Measurements from ENCODE around the gene DNAJC16.

The DNAJC16 gene

DNA sequence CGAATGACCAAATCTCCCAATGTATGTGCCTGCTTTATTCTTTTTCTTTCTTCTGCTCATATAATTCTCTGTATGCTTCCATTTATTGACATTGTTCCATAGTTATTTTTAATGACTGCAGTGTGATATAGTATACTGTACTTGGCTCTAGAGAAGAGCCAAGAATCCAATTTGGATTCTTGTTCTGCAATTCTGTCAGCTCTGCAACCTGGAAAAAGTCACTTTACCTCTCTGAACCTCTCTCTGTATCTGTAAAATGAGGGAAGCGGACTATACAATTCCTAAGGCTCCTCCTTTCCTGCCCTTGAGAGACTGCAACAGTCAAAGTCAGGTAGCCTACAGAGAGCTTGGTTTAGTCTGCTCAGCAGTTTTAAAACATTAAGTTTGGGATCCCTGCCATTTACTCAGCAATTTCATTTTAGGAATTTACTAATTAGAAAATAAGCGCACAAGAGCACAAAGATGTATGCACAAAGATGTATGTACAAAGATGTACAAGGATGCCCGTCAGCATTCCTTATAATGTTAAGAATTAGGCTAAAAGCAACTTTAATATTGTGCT is 14.7 kb downstream of the DNAJC16 start:
- DNase-seq, result no peak

DNA sequence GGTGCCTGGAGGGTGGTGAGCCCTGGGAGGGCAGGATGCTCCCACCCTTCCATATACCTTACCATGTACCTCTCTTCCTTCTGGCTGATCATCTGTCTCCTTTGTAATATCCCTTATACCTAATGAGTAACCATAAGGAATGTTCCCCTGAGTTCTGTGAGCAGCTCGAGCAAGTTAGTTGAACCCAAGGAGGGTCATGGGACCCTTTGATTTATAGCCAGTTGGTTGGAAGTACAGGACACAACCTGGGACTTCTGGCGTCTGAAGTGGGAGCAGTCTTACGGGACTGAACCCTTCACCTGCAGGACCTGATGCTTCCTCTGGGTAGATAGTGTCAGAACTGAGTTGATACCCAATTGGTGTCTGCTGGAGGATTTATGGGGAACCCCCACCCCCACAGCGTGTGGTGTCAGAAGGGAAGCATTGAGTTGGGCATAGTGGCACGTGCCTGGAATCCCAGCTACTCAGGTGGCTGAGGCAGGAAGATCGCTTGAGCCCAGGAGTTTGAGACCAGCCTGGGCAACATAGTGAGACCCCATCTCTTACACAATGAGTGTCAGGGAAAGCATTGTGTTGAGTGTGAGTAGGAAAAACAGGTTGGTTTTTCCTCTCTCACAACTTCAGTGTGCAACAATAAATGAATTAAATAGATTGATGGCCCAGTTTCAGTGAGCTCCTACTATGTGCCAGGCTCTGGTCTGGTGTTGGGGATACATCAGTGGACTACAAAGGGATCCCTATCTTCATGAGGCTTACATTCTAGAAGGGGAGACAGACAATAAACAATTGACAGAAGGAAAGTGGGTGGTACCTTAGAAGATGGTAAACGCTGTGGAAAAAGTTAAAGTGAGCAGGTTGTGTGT is 16.0 kb downstream of the DNAJC16 start:
- DNase-seq, result no peak

DNA sequence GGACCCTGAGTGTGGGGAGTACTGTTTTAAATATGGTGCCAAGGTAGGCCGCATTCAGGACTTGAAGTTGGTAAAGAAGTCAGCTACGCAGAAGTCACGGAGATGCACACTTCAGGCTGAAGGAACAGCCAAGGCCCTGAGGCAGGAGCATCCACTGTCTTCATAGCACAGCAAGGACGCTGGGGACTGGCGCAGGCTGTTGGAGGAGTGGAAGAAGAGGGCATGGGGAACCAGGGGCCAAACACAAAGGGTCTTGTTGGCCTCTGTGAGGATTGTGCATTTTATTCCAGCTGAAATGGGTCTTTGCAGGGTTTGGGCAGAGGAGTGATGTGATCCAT is 16.6 kb downstream of the DNAJC16 start:
- no peak for DNase-seq

DNA sequence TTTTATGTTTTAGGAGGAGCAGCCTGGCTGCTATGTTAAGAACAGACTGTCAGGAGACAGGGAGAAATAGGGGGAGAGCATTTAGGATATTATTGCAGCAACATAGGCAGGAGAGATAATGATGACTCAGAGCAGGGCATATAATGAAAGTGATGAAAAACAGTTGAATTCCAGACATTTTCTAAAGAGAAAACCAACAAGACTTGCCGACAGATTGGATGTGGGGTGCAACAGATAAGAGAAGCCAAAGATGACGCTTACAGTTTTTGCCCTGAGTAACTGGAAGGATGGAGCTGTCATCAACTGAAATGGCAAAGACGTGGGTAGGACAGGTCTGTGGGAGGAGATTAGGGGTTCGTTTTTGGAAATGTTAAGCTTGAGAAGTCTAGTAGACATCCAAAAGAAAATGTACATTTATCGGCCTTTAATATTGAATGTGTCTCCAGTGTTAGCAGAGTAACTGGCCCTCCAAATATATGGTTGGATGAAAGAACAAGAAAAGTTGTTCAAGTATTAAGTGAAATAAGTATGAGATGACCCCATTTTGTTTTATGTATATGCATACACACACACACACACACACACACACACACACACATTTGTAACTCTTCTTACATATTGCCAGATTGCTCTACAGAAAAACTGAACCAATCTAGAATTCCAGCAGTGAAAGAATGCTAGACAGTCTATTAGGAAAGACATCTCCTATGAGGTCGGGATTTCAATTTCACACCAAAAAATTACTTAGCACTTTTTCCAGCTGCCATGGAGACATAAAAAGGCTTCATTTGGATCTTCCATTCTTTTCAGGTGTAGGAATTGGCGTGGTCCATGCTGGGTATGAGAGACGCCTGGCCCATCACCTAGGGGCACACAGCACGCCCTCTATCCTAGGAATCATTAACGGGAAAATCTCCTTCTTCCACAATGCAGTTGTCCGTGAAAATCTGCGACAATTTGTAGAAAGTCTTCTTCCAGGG is 17.2 kb downstream of the DNAJC16 start:
- DNase-seq, result no peak

DNA sequence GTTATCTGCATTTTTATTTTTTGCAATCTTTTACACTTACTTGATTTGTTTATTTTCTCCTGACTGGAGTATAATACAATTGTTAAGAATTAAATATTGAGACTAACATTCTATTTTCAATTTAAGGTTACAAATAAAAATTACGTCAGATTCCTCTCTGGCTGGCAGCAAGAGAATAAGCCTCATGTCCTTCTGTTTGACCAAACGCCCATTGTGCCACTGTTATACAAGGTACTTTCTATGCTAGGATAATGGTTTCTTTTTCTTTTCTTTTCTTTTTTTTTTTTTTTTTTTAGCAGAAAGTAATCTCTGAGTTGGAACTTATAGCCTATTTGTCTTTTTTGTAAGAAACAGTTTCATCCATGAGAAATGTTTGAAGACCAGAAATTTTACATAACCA is 20.0 kb downstream of the DNAJC16 start:
- DNase-seq, result no peak

DNA sequence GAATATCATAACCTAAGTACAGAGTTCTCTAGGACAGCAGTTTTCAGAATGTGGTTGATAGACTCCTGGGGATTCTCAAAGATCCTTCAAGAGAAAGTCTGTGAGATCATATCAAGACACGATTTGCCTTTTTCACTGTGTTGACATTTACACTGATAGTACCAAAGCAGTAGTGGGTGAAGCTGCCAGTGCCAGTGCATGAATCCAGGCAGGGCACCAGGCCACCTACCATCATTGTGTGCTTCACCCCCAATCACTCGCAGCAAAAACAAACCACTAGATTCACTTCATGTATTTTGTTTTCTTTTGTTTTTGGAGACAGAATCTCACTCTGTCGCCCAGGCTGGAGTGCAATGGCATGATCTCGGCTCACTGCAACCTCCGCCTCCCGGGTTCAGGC is 23.9 kb downstream of the DNAJC16 start:
- DNase-seq, result no peak

DNA sequence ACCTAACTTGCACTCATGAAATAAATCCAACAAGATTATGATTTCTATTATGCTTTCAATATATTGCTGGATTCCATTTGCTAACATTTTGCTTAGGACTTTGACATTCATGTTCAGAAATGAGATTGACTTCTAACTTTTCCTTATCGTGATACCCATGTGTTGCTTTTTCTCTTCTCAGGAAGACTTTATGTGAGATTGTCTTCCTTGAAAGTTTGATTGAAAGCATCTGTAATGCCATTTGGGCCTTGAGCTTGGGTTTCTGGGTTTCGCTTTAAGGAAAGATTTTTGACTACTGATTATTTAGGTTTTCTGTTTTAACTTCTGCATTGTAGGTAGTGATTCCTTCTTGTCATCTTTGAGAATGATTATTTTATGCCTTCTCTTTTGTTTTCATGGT is 30.4 kb downstream of the DNAJC16 start:
- no peak for DNase-seq

DNA sequence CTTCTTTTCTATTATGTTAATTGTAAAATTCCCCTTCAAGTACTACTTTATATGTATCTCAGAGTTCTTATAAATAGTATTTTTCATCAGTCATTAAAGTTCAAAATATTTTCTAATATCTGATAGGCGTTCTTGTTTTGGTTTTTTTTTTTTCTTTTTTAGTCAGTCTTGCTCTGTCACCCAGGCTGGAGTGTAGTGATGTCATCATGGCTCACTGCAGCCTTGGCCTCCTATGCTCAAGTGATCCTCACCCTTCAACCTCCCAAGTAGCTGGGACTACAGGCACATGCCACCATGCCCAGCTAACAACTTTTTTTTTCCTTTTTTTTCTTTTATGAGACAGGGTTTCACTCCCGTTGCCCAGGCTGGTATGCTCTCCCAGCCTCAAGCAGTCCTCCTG is 30.9 kb downstream of the DNAJC16 start:
- DNase-seq, result no peak

DNA sequence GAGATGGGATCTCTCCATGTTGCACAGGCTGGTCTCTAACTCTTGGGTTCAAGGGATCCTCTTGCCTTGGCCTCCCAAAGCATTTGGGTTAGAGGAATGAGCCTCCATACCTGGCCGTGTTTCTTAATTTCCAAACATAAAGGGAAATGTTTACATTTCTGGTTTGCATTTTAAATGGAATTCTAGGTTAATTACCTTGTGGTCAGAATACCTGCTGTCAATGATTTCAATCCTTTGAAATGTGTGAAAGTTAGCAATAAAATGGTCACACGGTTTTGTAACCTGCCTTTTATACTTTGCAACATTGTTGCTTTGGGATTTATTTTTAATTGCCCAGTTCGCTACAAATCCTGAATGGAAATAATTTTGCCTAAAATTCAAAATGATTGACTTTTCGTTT is 31.9 kb downstream of the DNAJC16 start:
- DNase-seq, result no peak

DNA sequence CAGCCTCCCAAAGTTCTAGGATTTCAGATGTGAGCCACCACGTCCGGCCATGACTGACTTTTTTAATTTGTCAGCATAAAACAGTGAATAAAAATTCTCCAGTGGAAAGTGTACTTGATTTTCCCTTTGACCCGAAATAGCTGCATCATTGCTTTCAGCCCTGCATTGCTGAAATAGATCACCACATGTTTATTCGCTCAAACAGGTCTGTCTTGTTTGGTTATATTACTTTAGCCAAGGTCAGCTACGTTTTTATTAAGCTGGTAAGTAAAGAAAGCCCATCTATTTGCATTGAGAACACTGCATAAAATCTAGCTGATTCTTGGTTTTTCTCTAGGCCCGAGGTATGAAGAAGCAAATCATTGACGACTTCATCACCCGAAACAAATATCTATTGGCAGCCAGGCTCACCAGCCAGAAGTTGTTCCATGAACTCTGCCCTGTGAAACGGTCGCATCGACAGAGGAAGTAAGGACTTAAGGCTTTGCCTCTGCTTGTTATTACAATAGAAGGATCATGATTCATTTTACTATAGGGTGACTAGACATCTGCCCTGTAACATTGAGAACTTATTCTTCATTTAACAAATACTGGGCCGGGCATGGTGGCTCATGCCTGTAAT is 32.7 kb downstream of the DNAJC16 start:
- no peak for DNase-seq

DNA sequence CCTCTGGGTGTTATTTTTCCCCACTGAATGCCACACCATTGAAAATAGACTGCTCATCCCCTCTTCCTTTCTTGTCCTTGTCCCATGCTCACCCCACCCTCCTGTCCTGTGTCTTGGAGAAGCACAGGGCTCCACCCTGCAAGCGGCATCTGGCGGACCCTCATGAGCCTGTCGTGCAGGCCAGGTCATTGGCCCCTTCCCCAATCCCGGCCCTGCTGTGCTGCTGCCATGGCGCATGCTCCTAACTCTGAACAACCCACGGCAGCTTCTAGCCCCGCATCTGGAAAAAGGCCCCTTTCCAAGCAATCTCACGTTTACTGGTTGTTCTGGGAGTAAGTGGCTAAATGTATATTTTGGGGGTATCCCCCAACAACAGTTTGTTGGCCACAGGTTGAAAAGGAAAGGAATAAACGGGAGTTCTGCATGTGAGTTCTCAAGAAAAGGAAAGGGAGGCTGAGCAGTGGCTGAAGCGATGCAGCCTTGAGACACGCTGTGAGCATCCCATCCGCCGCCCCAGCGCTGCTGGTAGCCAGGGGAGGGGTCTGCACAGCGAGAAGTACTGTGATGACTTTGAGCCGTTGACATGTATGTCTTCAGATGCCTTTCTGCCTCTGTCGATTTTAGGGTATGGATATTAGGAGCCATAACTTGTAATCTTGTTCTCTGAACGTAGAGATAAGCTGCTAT is 41.9 kb downstream of the DNAJC16 start:
- no peak for DNase-seq

DNA sequence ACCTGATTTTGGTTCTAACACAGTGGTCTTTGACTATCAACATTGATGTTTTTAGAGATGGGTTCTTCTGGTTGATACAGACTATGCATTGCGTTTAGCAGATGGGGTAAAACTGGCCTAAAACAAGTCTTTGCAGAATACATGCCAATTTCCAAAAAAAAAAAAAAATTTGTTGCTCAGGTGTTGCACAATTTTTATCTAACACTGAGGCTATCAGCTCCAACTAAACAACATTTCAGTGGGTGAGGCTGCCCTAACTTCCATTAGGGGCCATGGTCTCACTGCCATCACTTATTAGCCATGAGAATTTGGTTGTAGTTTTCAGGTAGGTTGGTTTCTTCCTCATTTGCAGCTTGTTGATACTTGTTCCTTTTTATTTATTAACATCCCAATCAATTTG is 44.2 kb downstream of the DNAJC16 start:
- no peak for DNase-seq

DNA sequence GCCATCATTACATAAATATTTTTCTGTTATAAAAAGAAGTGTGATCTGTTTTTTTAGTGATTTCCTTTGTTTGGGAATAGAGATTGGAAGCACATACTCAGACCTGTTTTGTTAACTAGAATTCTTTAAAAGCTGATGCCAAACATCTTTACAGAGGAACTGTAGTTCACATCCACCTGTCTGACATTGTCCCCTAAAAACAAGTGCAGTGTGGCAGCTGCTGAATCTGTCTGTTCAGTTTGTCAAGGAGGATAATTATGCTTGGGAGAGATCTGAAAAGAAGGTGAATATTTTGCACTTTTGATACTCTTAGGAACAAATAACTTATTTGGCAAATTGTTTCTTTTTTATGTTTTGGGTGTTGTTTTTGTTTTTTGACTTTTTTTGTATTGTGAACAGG is 44.6 kb downstream of the DNAJC16 start:
- DNase-seq, result no peak

DNA sequence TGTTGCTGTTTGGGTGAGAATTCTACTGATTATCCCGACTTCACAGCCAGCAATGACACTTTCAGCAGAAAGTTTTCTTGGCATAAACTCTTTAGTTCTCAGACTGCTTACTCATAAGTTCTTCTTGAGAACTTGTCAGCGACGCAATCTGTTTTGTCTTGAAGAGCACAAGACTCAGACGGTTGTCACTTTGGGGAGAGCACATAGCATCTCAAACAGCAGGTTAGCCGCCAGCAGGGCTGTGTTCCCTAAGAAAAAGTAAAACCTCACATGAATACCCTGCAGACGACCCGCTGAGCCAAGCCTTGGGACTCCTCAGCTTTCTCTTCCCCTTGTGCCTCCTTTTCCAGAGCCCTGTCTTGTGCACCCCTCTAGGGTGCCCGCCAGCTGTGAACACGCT is 46.8 kb downstream of the DNAJC16 start:
- DNase-seq, result no peak

DNA sequence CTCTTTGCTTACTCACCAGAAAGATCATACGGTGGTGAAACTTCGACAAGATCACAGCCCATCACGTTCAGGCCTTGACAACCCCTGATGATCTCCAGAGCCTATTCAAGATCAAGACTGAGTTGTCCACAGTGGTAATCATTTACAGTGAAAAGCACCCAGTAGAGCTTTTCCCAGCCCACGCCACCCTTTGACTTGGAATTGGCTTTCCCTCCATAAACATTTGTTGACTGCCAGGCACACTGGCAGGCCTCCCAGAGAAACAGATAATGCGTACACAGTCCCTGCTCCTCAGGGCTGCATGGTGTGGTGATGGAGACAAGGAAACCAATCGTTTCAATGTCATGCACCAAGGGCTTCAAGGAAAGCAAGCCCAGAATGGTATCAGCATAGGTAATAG is 48.1 kb downstream of the DNAJC16 start:
- DNase-seq, result no peak

DNA sequence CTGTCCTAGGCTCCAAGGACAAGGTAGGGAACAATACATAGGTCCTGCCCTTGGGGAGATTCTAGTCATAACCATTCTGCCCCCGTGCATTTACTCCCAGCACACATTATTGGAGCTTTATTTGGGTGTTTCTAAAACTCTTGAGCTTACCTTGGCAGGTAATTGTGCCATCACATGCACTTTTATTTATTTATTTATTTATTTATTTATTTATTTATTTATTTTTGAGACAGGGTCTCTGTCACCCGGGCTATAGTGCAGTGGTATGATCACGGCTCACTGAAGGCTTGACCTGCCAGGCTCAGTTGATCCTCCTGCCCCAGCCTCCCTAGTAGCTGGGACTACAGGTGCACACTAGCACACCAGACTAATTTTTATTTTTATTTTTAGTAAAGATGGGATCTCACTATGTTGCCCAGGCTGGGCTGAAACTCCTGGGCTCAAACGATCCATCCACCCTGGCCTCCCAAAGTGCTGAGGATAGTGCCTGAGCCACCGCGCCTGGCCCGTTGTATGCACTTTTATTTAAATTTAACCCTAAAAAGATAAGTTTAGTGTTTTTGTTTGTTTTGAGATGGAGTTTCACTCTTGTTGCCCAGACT is 49.0 kb downstream of the DNAJC16 start:
- no peak for DNase-seq

DNA sequence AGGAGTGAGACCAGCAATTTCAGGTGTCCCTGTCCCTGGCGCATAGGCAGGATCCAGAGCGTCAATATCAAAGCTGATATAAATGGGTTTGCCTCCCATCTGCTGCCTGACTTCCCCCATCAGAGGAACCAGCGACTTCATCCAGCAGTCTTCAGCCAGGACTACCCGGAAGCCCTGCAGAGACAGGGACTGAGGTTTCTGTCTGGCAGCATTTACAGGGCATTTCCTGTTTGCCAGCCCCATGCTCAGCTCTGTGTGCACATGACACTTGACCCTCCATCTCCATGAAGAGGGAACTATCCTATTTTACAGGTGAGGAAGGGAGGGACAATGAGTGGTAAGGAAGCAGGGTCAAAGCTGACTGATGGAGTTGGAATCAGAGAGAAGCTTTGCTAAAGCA is 51.0 kb downstream of the DNAJC16 start:
- DNase-seq, result no peak

DNA sequence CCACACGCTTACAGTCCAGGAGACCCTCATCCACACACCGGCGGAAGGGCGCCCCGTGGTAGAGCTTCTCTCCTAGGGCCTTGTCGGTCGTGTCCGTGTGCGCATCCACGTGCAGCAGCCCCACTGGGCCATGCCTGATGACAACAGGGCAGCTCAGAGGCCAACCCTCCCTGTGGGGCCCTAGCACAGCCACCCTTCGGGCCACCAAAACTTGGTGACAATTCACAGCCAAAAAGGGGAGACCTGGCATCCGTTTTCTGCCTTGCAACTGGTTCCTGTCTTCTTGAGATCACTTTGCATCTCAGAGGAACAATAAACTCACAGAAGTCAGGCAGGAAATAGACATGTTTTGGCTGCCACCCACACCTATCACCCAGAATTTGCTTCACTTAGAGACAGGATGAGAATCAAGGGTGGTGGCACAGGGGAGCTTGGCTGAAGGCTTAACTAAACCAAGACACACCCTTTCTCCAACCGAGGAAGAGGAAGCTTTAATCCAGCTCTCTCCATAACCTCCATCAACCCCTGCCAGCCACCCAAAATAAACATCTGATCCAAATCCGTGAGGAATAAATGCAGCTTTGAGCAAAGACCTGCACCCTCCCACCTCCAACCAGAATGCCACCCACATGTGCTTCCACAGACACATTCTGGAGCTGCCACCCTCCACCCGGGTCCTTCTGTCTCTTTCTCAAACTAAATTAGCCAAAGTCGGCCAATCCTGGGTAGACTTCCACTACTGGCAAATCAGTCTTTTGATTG is 52.5 kb downstream of the DNAJC16 start:
- DNase-seq, result no peak

DNA sequence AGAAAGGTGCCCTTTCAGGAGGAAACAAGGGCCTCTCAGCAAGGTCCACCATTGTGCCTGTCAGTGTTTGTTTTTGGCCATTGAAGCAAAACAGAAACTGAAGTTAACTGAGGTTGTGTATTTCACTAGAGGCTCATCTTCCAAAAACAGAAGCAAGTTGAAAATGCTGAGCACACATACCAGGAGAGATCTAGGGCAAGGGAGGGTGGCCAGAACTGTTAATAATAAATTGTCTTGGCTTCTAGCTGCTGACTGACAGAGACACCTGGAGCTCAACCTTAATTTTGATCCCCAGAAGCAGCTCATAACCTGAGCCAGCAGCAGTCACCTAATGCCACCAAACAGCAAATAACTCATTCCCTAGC is 53.0 kb downstream of the DNAJC16 start:
- no peak for DNase-seq

DNA sequence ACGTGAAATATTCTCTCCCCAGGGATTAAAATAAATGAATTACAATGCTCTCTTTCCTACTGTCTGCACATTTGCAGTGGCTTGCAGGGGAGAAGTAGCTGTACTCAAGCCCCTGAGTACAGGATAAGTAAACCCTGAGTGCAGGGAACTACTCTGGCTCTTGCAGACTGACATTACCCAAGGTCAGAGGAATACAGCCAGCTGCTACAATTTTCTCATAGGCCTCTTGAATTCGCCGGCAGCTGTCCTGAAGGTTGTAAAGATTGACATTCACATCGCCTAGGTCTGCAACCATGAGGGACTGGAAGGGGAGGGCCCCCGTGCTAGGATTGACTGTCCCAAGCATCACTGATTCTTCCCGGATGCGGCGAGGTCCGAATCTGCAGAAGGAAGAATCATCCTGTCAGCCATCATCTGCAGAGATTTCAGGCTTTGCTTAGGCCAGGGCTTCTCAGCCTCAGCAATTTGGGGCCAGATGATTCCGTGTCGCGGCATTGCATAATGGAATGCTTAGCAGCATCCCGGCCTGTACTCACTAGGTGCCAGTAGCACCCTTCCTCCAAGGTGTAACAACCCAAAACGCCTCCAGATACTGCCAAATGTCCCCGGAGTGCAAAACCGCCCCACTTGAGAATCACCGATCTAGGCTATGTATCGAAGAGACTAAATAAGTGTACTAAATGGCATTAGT is 56.5 kb downstream of the DNAJC16 start:
- no peak for DNase-seq

All from inflammatory macrophage treated with lipopolysaccharide for 1 hour (primary cell).